ENCODE measurements around the gene DOCK6.
A peak's percentile ranks its signal among the peaks of the same experiment; 100 is the strongest.

Gene DOCK6

GRCh38 chr19:11261971-11262839 is at the start of gene DOCK6:
DOCK6 (minus strand) TSS chr19:11262524; CDS start chr19:11262440, 84 bp downstream.
- no peak for DNase-seq (ENCODE audit: low read depth)

GRCh38 chr19:11306337-11306736 is 44.0 kb upstream of the DOCK6 start:
- DNase-seq (ENCODE audit: low read depth) = no peak

GRCh38 chr19:11304936-11305335 is 42.6 kb upstream of the DOCK6 start:
- DNase-seq (ENCODE audit: low read depth) = no peak

GRCh38 chr19:11300811-11301120 is 38.4 kb upstream of the DOCK6 start:
- DNase-seq (ENCODE audit: low read depth) = no peak

GRCh38 chr19:11299946-11300810 is 37.9 kb upstream of the DOCK6 start:
- DNase-seq (ENCODE audit: low read depth) = no peak

GRCh38 chr19:11296264-11296663 is 33.9 kb upstream of the DOCK6 start:
- DNase-seq (ENCODE audit: low read depth) = no peak

- no peak for DNase-seq (ENCODE audit: low read depth)
Measured at GRCh38 chr19:11295665-11296245, 33.4 kb upstream of the DOCK6 start, which contains the start of gene TSPAN16. TSPAN16 (plus strand) TSS chr19:11296160; CDS start chr19:11296298, 138 bp downstream.

- DNase-seq (ENCODE audit: low read depth) = no peak
Measured at GRCh38 chr19:11295180-11295579, 32.9 kb upstream of the DOCK6 start.

- peak; percentile 63 for DNase-seq (ENCODE audit: low read depth)
Measured at GRCh38 chr19:11293433-11294389, 31.4 kb upstream of the DOCK6 start.

- no peak for DNase-seq (ENCODE audit: low read depth)
Measured at GRCh38 chr19:11291991-11292390, 29.7 kb upstream of the DOCK6 start.

GRCh38 chr19:11291415-11291814 is 29.1 kb upstream of the DOCK6 start:
- no peak for DNase-seq (ENCODE audit: low read depth)

- no peak for DNase-seq (ENCODE audit: low read depth)
Measured at GRCh38 chr19:11290256-11290655, 27.9 kb upstream of the DOCK6 start.

GRCh38 chr19:11288349-11288748 is 26.0 kb upstream of the DOCK6 start:
- no peak for DNase-seq (ENCODE audit: low read depth)

- DNase-seq (ENCODE audit: low read depth) = no peak
Measured at GRCh38 chr19:11286312-11286974, 24.1 kb upstream of the DOCK6 start.

GRCh38 chr19:11284515-11284914 is 22.2 kb upstream of the DOCK6 start:
- DNase-seq (ENCODE audit: low read depth) = no peak

- DNase-seq (ENCODE audit: low read depth) = no peak
Measured at GRCh38 chr19:11281356-11282049, 19.2 kb upstream of the DOCK6 start.

GRCh38 chr19:11279505-11280236 is 17.3 kb upstream of the DOCK6 start:
- no peak for DNase-seq (ENCODE audit: low read depth)

- no peak for DNase-seq (ENCODE audit: low read depth)
Measured at GRCh38 chr19:11278670-11279069, 16.3 kb upstream of the DOCK6 start.

- DNase-seq (ENCODE audit: low read depth) = no peak
Measured at GRCh38 chr19:11274533-11275086, 12.3 kb upstream of the DOCK6 start.

Data from stimulated activated CD8-positive, alpha-beta memory T cell treated with anti-CD3 and anti-CD28 coated beads, Interleukin-15, amount 100 ng/mL, for 1 hour (primary cell).